ENCODE results near the gene ACTN1.

DNA sequence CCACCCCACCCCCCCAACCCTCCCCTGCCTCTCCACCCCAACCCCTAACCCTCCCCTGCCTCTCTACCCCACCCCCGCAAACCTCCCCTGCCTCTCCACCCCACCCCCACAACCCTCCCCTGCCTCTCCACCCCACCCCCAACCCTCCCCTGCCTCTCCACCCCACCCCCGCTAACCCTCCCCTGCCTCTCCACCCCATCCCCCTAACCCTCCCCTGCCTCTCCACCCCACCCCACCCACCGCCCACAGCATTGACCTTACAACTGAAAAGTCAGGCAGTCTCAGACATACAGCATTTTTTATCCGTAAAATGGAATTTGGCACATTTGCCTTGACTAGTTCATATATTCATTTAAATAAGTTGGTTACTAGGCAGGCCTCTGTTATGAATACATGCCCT, 38.6 kb upstream of the ACTN1 start:
- TF ChIP-seq SUZ12 (IDR thresholded peaks at IDR 0.05; ENCODE audit: extremely low read depth, insufficient read depth, insufficient read length) (no peak), YY1 (IDR thresholded peaks at IDR 0.05; ENCODE audit: insufficient read depth, insufficient read length) (no peak)

All from NT2/D1 (cell line).